RWPE2 (cell line): Measurements from ENCODE around the gene NAA20.

Source experiments
- ATAC-seq: fragments of 200-7000 bp; cut with Tn5 transposase; 3 replicates; pipeline ENCODE4 v1.9.1; 2021; ENCODE audit warnings: low read depth
- DNase-seq: peaks from one replicate; pipeline ENCODE4 v3.0.0-alpha.2; 2020; ENCODE audit warnings: low spot score
- H3K27ac ChIP-seq: fragments of 450-650 bp; 2 replicates; pipeline ENCODE4 v1.5.1; 2017; ENCODE audit warnings: mild to moderate bottlenecking; ENCODE audit not compliant: poor library complexity, severe bottlenecking
- H3K27me3 ChIP-seq: fragments of 250-450 bp; sonication (Bioruptor Pico); 2 replicates; pipeline ENCODE4 v1.5.1; 2021; ENCODE audit warnings: mild to moderate bottlenecking, moderate library complexity; ENCODE audit not compliant: insufficient read depth, poor library complexity, severe bottlenecking
- H3K36me3 ChIP-seq: fragments of 250-450 bp; sonication (Bioruptor Pico); 2 replicates; pipeline ENCODE4 v1.5.1; 2020; ENCODE audit warnings: low read depth, mild to moderate bottlenecking, moderate library complexity
- H3K4me1 ChIP-seq: fragments of 250-450 bp; sonication (Bioruptor Pico); 2 replicates; pipeline ENCODE4 v1.5.1; 2021; ENCODE audit warnings: mild to moderate bottlenecking, moderate library complexity; ENCODE audit not compliant: insufficient read depth, poor library complexity, severe bottlenecking
- H3K4me3 ChIP-seq: fragments of 250-450 bp; sonication (Bioruptor Pico); 2 replicates; pipeline ENCODE4 v1.5.1; 2021; ENCODE audit warnings: mild to moderate bottlenecking, moderate library complexity; ENCODE audit not compliant: severe bottlenecking
- H3K9me3 ChIP-seq: fragments of 250-450 bp; sonication (Bioruptor Pico); 2 replicates; pipeline ENCODE4 v1.5.1; 2021; ENCODE audit warnings: mild to moderate bottlenecking, moderate library complexity; ENCODE audit not compliant: severe bottlenecking
- CTCF ChIP-seq: fragments of 450-650 bp; IDR thresholded peaks from one replicate; pipeline ENCODE4 v1.5.1; 2017; ENCODE audit warnings: mild to moderate bottlenecking, moderate library complexity; ENCODE audit not compliant: poor library complexity, severe bottlenecking

NAA20 gene

DNA sequence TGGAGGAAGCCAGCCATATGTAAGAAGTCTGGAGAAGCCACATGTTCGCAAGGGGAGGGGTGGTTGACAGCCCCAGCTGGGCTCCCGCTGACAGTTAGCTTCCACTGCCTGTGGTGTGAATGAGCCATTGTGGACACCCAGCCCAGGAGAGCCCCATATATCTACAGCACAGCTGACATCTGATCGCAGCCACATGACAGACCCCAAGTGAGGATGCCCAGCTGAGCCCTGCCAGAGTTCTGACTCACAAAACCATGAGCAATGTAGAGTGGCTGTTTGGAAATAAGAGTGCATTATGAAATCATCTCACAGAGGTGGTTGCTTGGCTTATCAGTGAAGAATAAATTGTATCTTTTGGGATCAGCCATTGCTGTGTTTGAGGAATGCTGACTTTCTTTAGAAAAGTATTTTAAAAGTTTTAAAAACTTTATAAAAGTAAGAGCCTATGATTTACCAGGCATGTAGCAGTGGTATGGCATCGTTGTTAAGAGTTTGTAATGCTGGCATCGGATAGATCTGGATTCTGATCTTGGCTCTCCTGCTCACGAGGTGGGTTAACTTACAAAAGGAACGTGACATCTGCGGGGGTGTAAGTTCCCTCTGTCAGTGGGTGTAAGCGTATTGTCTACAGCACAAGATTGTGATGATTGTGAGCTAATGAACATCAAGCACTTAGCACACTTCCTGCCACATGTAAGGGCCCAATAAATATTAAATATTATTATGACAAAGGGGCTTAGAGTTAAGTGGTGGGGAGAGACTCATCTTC, 59.3 kb downstream of the NAA20 start:
- H3K27me3 ChIP-seq, result no peaks in the 10 kb centered on the region
- H3K9me3 ChIP-seq, result no peaks in the 10 kb centered on the region
- no peaks in the 10 kb centered on the region for H3K36me3 ChIP-seq
- DNase-seq (no peak), ATAC-seq (peak; percentile 75)
- no peak overlapping the region for H3K27ac ChIP-seq
- H3K4me1 ChIP-seq, result no peaks in the 10 kb centered on the region
- H3K4me3 ChIP-seq, result no peak overlapping the region
- no peak for TF ChIP-seq CTCF

DNA sequence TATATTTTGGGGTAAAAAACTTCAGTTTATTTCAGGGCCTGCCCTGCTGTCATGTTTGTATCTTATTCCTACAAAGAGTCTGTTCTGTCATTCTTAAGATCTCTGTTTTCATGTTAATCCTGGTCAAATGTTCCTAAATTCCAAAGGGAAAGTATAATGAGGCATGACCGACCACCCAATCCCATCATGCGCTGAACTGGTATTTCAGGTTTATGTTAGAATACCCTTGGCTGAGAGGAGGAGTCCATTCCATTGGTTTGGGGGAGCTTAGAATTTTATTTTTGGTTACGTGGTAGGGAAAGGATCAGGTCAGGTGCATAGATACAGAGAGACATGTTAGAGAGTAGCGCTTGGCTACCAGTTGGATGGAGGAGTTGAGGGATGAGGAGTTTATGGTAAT, 60.9 kb downstream of the NAA20 start:
- Histone ChIP-seq H3K4me3 (no peak overlapping the region), H3K36me3 (no peaks in the 10 kb centered on the region), H3K4me1 (no peaks in the 10 kb centered on the region), H3K9me3 (no peaks in the 10 kb centered on the region), H3K27me3 (no peaks in the 10 kb centered on the region), H3K27ac (no peak overlapping the region)
- TF ChIP-seq CTCF, result no peak
- no peak for DNase-seq
- no peak for ATAC-seq

DNA sequence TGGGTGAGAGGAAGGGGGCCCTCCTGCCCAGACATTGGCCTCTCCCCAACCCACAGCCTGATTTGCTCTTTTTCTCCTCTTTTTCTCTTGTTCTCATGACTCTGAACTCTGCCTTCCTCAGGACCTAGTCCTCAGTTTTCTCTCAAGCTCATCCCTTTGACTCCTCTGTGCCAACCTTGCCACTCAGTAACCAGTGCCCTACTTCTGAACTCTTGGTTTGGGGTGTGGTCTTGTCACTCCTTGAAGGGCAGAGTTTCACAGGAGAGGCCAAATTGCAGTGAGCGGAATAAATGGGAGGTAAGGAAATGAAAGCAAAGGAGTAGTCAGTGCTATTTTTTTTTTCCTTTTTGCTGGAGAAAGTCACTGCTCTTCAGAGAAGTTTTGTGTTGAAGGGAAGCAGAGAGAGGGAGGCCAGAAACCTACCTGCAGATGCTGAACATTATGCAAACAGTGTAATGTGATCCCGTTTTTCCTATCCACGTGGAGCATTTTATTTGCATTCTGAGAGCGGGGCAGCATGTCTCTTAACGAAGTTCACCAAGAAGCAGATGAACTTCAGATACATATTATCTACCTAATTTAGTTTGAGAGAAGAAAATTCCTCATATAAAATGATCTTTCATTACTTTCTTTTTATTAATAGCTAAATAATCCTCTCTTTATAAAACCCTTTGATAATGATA, 62.1 kb downstream of the NAA20 start:
- no peak for TF ChIP-seq CTCF
- Histone ChIP-seq H3K27me3 (no peaks in the 10 kb centered on the region), H3K4me1 (no peaks in the 10 kb centered on the region), H3K4me3 (no peak overlapping the region), H3K9me3 (no peaks in the 10 kb centered on the region), H3K27ac (no peak overlapping the region), H3K36me3 (no peaks in the 10 kb centered on the region)
- ATAC-seq, result peak; percentile 40; the same call in 2 of the 3 replicates
- DNase-seq, result no peak
